Measurements from ENCODE around the gene CACNA1H.

CACNA1H gene

DNA sequence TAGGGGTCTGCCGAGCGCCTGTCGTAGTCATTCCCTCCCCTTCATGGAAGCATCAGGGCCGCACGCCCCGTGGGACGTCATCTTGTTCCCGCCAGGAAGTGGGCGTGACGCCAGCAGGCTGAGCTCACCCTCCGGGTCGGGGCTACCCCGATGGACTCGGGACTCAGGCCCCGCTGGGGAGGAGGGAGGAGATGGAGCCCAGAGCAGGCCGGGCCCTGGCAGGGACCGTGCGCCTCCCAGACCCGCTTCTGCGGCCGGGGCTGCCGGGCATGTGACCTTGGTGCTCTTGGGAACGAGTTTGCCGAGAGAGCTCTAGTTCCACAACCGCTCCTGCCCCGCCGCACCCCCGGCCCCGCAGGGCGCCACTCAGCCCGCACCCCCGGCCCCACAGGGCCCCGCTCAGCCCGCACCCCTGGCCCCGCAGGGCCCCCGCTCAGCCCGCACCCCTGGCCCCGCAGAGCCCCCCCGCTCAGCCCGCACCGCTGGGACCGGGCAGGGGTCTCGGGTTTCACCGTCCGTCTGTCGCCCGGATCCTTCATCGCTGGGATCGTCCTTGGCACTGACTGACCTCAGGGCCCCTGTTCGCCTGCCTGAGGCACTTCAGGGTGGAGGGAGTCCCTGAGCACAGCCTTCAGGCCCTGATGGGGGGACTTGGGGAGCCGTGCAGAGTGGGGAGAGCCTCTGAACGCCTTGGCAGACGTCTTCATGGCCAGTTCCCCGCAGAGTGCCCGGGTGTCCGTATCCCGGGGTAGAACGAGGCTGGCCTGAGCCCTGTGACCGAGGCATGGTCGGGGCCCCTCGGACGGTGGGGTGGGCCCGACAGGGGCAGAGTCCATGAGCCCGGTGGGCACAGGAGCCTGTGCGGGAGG lies 5.8 kb downstream of the CACNA1H start:
- no peak for DNase-seq (ENCODE audit: low read depth)

DNA sequence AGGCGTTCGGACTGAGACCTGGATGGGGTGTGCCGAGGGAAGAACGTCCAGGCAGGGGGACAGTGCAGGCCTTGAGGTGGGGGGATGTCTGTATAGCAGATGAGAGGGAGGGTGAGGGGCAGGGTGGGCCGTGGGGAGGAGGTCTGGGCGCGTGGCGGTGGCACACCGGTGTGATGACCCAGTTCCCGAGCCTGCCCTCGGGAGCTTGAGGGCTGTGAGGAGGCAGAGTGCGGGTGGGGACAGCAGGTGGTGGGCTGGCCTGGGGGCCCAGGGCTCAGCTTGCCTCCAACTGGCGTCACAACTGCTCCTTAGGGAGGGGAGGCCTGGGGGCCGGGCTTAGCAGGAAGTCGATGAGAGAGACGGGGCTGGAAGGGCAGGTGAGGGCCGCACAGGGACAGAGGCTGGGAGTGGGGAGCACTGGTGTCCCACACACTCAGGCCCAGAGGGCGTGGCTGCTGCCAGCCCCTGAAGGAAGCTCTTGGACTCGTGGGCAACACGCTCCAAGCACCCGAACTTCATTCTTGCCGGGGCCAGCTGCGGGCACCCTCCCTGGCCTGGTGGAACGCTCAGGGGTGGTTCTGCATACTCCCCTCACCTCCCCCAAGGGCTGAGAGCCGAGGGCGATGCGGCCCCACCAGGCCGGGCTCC lies 6.5 kb downstream of the CACNA1H start:
- no peak for DNase-seq (ENCODE audit: low read depth)

DNA sequence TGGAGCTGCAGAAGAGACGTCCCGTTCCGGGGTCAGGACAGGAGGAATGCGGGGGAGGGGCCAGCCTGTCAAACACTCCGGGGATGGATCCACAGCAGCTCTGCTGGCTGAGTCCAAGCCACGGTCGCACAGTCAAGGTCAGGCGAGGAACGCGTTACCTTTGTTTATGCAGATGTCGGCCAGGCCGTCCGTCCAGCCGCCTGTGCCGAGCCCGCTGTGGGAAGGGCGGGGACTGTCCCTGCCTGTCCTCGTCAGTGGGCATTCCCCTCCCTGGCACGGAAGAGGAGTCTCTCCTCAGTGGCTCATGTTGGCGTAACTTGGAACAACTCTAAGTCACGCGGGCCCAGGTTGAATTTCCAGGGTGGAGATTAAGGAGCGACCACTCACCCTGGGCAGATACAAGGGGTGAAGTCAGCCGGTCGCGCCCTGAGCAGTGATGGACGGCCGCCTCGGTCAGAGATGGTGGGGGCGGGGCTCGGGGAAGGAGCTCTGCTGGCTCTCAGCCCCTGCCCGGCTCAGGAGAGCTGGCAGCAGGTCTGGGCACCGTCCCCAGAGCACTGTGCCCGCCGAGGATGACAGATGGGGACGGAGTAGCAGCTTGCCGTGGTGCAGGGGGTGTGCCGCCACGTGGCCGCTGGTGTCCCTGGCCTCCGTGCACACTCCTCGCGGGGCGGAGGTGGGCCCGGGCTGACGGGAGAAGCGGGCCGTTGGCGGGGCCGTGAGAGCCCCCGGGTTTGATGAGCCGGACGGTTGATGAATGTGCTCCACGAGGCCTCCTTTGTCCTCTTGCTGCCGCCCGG lies 7.3 kb downstream of the CACNA1H start:
- DNase-seq (ENCODE audit: low read depth): no peak

DNA sequence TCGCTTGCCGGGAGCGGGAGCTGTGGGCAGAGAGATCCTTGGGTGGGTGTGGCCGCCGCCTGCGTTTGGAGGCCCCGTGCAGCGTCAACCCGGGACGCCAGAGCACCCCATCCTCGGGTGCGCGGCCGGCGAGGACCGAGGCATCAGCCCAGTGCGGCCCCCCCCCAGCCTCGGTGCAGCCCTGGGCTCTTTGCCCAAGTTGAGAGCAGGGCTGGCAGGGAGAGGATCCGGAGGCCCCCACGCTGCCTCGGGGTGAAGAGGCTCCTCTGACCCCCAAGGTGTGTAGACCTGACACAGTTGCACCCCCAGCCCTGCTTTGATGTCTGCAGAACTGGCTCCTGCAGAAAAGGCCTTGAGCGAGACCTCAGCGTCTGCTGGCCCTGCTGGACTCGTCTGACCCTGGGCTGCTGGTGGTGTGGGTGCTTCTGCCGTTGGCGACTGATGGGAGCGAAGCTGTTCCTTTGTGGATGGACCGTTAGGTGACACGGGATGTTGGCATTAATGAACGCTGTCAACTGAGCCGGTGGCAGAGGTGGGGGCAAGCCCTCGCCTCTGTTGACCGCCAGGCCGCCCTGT lies 8.0 kb downstream of the CACNA1H start:
- no peak for DNase-seq (ENCODE audit: low read depth)

DNA sequence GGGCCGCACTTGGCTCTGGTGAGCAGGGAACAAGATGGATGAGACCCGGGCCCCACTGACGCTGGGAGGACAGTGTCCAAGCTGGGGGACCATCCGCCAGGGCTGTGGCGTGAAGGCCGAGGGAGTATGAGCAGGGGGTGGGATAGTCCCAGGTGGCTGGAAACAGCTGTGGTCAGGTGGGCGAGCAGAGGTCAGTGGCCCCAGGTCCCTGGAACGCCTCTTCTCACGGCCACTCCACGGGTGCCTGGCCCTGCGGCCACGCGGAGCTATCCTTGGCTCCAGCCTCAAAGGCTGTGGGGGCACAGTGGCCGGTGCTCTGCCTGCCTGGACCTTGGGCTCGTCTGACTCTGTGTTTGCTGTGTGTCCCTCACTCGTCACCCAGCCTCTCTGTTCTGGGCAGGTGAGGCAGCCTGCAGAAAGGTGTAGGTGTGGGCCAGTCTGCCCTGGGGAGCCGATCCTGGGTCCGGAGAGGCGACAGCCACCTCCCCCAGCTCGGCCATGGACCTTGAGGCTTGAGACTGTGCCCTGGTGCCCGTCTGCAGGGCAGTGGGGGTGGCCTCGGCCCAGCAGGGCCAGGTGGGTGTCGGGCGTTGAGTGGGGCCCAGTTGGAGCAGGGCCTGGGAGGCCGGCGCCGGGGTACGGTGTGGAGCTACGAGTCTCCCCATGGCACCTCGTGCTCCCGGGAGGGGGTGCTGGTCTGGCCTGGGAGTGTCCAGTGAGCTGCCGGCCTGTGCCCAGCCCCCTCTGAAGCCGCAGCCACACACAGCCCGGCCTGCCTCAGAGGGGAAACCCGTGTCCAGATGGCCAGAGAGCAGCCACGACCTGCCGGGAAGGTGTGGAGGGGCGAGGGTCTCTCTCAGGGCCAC lies 10.0 kb downstream of the CACNA1H start:
- no peak for DNase-seq (ENCODE audit: low read depth)

DNA sequence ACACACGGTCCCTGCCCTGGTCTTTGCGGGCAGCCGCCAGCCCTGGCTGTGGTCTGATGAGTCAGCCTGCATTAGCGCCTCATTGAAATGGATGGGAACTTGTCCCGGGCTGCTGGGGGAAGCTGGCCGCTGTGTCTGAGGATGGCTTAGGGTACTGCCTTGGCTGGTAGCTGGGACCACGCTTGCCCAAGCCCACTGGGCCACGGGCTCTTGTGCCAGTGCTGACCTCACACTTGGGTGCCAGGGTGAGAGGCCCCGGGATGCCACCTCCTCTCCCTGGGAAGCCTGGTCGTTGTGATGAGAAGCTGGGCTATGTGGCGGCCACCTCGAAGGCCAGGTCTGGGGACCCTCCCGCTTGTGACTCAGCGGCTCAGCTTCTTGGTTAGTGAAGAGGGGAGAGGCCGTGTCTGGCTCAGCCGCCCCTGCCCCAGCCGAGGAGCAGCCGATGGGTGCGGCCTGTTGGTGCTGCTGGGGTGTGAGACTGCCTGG lies 10.7 kb downstream of the CACNA1H start:
- DNase-seq (ENCODE audit: low read depth): peak; percentile 28

DNA sequence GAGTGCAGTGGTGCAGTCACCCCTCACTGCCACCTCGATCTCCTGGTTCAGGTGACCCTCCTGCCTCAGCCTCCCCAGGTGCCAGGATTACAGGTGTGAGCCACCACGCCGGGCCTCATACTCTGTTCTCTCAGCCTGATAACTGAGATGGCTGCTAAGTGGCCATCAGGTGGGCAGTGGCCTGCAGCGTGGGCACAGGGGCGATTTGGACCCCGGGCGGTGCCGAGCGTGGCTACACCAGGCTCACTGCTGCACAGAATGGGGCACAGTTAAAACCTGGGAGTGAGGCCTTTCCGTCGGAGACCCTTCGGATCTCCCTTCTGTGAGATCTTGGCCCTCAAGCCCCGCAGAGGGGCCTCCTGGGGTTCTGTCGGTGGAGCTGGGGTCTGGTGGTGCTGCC lies 11.5 kb downstream of the CACNA1H start:
- DNase-seq (ENCODE audit: low read depth): no peak

DNA sequence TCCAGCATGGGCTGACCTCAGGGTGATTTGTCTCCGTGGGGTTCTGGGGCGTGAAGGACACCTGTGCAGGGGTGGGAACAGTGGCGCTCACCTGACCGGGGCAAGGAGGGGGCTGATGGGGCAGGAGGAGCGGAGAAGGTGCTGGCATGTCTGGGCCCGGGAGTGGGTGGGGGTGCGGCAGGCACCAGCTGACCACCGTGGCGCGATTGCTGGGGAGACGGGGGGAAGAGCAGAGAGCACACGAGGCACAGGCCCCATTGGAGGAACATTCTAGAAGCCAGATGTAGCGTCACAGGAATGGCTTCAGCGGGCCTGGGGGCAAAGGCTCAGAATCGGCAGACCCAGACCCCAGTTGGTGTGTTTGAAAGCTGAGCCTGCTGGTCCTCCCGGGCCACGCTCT lies 12.1 kb downstream of the CACNA1H start:
- no peak for DNase-seq (ENCODE audit: low read depth)

DNA sequence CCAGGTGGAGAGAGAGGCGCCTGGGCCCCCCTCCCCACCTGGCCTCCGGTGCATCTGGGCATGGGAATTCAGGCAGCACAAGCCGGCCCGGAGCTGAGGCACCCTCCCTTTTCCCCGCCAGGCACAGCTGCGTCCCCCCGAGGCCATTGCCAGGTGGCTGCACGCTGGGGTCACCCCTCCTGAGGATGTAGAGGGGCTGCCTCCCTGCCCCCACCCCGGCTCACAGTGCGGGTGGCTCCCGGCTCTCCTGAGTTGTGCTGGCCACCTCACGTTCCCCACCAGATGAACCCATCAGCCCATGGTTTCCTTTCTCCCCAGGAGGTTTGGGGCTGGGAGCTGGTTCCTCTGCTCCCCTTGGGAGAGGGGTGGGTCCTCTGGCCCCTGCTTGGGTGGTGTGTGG lies 12.6 kb downstream of the CACNA1H start:
- DNase-seq (ENCODE audit: low read depth): no peak

DNA sequence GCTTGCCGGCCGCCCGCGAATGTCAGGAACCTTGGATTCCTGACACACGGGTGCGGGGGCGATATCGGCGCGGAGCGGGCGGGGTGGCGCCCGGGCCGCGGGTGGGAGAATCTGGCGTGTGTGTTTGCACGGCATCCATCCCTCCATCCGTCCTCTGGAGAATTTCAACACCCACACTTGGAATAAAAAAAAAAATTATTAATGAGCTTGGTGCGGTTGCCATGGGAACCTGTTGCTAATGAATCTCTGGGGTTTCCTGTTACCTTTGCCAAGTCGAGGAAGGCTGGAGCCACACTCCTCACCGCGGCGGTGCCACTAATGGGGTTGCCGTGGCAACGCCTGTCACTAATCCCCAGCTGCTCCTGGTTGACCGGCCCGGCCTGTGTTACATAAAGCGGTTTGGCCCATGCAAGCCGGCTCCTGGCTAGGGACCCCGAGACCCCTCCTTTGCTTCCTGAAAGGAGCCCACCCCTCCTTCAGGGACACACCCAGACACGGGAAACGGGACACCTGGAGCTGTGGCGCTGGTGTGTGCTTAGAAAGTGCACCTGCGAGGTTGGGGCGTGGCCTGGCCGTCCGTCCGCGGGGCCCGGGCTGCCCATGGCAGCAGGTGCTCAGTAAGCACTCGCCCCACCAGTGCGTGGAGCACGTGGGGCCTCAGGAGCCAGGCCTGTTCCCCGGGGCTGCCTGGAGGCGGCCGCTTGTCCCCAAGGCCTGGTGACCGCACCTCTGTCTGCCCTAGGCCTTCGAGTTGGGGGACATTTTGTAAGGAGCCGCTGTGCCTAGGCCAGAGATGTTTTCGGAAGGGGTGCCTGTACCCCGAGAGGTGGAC lies 14.6 kb downstream of the CACNA1H start:
- no peak for DNase-seq (ENCODE audit: low read depth)

DNA sequence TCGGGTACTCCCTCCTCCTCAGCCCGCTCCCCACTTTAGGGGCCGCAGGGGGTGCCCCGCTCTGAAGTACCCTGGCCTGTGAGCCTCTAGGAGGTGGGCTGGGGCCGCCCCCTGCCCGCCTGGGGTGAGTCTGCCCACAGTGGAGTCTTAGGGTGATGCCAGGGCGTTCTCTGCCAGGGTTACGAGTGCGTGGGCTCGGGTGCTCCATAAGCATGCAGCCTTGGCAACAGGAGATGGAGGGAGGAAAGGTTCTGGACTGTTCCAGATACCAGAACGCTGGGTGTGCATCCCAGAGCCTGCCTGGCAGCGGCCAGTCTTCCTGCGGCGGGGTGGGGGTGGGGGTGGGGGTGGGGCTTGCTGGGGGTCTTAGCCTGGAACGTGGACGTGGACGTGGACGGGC lies 15.9 kb downstream of the CACNA1H start:
- no peak for DNase-seq (ENCODE audit: low read depth)

DNA sequence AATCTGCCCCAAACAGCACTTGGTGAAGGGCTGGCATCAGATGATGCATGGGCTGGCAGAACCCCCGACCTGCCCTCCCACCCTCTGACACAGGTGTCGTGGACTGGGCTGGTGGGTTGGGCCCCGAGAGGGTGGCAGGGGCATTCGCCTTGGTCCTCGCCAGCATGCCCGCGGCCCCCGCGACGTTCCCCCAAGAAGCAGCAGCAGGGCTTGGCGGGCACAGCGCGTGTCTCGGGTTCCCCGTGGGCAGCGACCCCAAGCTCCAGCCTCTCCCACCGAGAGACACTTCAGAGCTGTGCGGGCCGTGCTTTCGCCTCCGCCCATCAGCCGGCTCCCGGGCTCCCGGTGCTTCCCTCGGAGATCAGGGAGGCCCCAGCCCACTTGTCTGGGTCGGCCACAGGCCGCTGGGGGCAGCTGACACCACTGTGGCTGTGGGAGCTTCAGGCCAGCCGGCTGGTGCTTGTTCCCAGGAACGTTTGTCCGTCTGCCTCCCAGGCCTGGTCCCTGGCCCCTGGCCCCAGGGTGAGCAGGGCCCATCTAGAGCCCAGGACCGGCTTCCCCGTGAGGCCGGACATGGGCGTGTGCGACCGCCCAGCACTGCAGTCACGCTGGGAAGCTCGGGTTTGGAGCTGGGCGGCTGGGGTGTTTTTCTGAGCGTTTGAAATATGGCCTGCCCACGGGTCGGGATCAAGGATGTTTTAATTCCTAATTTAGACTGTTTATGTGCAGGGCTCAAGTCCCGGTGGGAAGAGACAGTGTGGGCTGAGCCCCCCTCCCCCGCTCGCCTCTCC lies 16.6 kb downstream of the CACNA1H start:
- DNase-seq (ENCODE audit: low read depth): no peak

DNA sequence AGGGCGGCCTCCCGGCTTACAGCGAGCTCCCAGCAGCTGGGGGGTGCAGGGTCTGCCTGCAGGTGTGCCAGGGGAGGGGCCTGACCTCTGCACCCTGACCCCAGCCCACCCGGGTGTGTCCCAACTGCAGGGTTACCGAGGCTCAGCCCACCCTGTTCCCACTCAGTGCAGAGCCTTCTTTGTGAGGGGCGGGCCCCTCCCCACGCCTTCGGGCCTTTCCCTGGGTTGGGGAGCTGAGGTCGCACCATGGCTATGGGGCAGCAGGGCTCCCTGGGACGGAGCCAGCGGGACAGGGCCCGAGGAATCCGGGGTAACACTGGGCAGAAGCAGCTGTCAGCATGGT lies 17.1 kb downstream of the CACNA1H start:
- DNase-seq (ENCODE audit: low read depth): no peak

DNA sequence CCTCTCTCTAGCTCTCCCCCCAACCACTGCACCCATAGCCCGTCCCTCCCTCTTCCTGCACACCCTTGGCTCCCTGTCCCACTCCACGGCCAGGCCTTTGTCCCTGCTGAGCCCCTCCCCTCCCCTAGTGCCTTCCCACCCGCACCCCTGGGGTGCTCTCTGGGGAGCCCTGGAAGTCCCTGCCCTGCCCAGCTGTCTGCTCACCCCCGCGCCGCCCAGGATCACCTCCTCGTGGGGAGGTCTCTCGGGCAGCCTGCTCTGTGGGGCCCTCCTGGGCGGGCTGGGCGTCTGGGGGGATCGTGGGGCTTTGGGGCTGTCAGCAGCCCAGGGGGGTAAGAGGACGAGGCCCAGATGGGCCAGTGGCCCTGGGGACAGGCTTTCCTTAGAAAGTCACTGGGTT lies 18.1 kb downstream of the CACNA1H start:
- DNase-seq (ENCODE audit: low read depth): no peak

DNA sequence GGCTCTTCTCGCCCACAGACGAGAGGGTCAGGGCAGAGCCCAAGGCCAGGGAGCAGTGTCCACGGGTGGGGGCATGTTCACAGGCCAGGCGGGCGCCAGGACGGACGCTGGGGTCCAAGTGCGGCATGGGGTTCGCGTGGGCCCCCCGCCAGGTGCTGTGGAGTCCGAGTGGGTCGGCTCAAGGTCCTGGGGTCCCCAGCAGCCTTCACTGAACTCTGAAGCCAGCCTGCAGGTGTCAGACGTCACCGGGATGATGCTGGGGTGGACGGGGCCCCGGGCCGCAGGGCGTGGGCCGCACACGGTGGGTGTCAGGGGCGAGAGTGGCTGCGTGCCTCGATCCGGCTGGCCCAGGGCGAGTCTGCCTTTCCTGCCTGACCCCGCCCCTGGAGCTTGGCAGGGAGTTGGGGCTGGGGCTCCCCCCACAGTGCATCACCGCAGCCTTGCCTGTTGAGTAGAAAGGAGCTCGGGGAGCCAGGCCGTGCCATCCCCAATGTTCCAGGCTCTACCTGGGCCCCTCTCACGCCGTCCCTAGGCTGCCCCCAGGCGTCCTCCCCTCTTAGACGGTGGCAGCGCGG lies 19.0 kb downstream of the CACNA1H start:
- DNase-seq (ENCODE audit: low read depth): no peak

DNA sequence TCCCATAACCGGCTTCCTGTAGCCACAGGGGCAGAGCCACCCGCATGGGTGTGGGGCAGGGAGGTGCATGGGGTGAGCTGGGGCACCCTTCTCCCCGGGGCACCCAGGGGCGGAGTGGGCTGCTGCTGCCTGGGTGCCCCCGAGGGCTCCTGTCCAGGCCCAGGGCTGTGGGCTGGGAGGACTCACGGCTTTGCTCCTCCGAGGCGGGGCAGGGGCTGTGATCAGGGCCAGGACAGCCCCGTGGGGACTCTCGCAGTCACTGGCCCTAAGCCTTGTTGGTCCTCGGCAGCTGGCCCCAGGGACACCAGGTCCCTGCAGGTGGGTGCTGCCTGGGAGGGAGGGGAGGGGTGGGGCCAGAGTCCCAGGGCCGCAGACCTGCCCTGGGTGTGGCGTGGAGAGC lies 19.7 kb downstream of the CACNA1H start:
- DNase-seq (ENCODE audit: low read depth): no peak

DNA sequence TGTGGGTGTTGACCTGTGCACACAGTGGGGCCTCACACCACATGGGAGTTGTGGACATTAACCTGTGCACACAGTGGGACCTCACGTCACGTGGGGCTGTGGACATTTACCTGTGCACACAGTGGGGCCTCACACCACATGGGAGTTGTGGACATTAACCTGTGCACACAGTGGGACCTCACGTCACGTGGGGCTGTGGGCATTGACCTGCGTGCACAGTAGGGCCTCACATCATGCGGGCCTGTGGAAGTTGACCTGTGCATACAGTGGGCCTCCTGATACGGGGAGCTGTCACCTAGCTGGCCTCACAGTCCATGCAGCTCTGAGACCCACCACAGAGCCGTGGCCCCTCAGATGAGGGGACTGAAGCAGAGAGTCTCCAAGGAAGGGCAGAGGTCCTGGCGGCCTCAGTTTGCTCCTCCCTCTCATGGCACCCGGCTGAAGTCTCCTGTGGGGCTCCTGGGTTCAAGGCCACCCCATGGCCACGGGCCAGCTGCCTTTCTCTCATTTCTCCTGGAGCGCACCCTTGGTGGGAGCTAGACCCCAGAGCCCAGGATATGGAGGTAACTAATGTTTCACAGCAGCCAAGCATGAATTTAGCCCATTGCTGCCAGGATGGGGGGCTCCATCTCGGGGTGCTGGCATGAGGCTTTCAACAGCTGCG lies 21.0 kb downstream of the CACNA1H start:
- no peak for DNase-seq (ENCODE audit: low read depth)

DNA sequence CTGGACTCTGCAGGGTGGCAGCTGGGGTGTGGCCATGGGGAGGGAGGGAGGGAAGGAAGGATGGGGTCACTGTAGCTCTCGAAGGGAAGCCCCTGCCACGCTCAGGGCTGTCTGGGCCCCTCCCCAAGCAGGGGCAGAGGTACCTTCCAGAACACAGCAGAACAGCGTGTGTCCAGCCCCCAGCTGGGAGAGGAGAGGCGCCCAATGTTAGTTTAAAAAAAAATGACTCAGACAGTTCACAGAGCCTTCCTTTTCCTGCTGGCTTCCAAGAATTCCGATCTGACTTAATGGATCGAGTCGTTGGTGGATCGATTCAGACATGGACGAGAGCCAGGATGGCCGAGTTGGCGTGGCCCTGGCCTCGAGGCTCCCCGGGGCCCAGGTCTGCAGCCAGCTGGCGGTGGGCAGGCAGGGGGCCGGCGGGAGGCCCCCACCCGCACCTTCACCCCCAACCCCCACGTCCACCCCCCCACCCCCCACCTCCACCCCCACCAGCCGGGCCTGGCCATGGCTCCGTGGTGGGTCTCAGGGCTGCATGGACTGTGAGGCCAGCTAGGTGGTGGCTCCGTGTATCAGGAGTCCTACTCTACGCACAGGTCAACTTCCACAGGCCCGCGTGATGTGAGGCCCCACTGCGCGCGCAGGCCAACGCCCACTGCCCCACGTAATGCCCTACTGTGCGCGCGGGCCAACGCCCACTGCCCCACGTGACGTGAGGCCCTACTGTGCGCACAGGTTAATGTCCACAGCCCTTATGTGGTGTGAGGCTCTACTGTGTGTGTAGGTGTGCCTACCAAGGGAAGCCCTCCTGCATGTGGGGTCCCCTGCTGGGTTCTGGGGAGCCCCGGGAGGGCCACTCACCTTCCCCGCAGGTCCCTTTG lies 21.8 kb downstream of the CACNA1H start:
- DNase-seq (ENCODE audit: low read depth): no peak
